Measurements from ENCODE around the gene SHISAL1.

- TF ChIP-seq CTCF (IDR thresholded peaks at IDR 0.05) = no peak
- TF ChIP-seq ZFX (IDR thresholded peaks at IDR 0.05; ENCODE audit: borderline replicate concordance) = no peak
These were observed 106.1 kb downstream of the SHISAL1 start for GRCh38 chr22:44206696-44207095.

Measured in 22Rv1 (cell line).